Measurements from ENCODE around the gene ADAM11.
"Not testable (repeated sequence)": the region's sequence is repeated elsewhere in the genome, so short reads cannot be mapped to it uniquely, and the experiment has no call there.

ADAM11 gene

GRCh38 chr17:44798356-44798755 lies 39.6 kb downstream of the ADAM11 start:
- DNase-seq, result no peak

DNA sequence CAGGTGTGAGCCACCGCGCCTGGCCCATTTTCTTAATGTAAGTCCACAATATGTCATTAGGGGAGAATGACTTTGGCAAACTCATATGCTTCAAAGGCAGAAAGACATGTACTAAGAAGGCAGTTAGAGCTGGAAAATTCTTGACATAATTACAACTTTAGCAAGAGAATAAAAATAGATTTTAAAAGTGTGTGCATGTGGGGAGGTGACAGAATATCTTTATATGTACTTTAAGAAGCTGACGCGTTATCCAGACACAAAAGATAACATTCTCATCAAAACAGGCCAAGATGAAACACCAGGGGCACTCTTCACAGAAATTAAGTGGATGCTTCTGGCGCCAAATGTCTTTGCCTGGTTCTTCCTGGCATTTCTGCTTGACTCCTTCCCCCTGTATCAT lies 43.1 kb downstream of the ADAM11 start:
- DNase-seq, result no peak

DNA sequence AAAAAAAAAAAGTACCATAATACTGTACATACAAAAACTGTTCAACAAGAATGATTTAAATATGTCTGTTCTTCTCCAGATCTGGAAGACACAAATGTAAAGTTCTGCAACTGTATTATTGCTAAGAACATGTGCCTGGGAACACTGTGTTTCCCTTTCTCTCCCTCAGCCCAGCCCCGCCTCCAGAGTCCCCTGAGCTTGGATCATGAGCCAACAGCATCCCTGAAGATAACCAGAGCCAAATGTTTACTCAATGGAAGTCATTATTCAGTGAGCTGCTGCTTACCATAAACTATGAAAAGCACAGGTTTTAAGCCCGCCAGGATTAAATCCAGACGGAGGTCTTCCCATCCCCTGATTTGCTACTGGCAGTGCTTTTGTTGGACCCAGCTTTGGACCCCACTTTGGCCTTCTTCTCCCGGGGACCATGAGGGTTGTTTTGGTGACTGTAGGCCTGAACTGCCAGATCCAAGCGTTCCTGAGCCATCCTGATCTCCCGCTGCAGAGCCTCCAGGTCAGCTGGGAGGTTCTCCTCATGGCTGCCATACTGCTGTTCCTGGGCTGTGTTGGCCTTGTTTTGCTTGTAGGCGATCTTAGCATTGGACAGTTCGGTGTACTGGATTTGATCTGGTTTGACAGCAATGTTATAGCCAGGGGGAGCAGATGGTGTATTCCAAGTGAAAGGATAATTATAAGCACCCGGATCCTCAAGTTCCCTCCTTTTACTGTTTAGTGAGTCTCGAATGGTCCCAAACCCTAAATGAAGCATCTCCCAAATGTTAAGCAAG lies 45.7 kb downstream of the ADAM11 start:
- DNase-seq, result no peak

- no peak for DNase-seq
Observed at GRCh38 chr17:44807093-44807816, 48.5 kb downstream of the ADAM11 start.

DNA sequence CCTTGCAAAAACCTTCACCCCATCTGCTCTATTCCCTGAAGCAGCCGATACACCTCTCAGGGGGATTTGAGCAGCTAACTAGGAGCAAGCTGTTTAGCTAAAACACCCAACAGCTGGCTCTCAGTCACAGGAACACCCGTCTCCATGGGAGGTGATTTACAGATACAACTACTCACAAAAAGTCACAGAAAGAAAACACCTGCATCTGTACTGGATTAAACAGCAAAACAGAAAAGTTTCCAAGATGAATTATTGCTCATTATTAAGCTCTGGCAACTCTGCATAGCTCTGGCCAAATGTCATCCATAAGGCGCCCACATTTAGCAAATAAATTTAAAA lies 49.0 kb downstream of the ADAM11 start:
- DNase-seq, result no peak

DNA sequence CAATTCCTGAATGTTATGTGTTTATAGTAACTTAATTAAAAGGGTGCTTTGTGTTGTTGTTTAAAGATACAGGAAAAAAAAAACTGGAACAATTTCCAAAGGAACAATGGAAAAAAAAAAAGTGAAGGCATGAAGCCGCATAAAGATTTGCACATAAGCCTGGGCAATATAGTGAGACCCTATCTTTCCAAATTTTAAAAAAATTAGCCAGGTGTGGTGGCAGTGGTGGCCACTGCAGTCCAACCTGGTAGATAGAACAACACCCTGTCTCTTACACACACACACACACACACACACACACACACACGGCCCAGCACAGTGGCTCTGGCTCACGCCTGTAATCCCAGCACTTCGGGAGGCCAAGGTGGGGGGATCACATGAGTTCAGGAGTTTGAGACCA lies 49.4 kb downstream of the ADAM11 start:
- DNase-seq, result no peak

GRCh38 chr17:44808656-44809388 lies 50.0 kb downstream of the ADAM11 start:
- DNase-seq, result not testable (repeated sequence)

DNA sequence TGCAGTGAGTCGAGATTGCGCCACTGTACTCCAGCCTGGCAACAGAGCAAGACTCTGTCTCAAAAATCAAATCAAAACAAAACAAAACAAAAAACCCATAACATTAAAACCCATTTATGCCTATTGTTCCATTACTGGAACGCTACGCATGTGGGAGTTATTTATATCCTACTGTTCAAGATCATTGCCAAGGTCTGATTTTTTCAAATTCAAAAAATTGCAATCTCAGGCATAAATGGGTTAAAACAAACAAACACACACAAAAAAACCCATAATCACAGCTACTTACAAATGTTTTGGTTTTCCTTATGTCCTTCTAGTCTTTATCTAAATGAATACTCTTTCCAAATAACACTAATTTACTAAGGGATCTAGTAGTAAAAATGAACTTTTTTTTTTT lies 53.5 kb downstream of the ADAM11 start:
- DNase-seq, result no peak

DNA sequence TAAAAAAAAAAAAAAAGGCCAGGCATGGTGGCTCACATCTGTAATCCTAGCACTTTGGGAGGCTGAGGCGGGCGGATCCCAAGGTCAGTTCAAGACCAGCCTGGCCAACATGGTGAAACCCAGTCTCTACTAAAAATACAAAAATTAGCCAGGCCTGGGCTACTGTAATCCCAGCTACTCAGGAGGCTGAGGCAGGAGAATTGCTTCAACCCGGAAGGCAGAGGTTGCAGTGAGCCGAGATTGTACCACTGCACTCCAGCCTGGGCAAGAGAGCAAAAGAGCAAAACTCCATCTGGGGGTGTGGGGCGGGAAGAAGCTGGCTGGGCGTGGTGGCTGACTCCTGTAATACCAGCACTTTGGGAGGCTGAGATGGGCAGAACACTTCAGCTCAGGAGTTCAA lies 59.7 kb downstream of the ADAM11 start:
- DNase-seq, result not testable (repeated sequence)

DNA sequence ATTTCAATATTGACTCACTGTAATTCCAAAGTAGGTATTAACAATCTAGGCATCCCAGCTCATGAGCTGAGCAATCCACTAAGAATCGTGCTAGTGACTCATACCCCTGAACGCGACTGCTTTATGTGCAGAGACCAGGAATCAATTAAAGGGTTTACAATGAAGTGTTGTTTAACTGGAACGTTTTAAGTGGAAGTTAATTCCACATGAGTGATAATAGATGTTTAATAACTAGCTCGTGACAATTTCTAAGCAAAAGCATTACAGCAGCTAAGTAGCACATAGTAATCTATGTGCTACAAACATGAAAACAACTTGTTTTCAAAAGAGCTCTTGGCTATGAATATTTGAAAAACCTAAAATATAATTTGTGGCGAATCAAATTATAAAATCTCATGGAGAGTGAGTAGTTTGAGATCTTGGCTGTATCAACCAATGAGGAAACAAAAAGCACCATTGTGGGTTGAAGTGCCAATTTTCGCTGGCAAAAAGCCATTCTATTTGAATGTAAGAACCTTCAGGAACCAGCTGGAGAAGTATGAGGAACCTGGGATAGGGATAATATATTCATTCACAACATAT lies 61.9 kb downstream of the ADAM11 start:
- DNase-seq, result no peak

- DNase-seq, result not testable (repeated sequence)
Observed at GRCh38 chr17:44825236-44825635, 66.4 kb downstream of the ADAM11 start.

- no peak for DNase-seq
Observed at GRCh38 chr17:44826123-44826790, 67.5 kb downstream of the ADAM11 start.

DNA sequence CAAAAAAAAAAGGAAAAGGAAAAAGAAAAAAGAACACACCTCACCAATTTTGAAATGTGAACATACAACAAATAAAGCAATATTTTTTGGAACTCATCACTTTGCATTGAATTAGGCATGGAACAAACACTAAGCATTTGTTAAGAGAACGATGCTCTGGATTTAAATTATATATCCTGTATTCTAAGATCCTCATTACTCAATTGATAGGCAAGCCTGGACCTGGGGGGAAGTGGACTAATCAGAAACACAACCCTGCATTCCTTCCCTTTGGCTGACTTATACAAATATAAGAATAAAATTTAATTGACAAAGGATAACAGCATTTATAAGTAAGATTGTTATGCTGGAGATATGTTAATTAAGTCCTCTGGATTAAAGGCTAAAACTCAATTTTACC lies 69.1 kb downstream of the ADAM11 start:
- no peak for DNase-seq

- peak in 1 of 2 experiments; percentile 41 for DNase-seq
Observed at GRCh38 chr17:44828919-44829522, 70.2 kb downstream of the ADAM11 start.

- peak; percentile 44 to 58 for DNase-seq
Observed at GRCh38 chr17:44829523-44830358, 71.0 kb downstream of the ADAM11 start, which contains the start of gene GJC1. Gene GJC1, minus strand, starts transcription at chr17:44830287. Its CDS starts 24,470 bp downstream, at chr17:44805817.

- peak; percentile 44 to 46 for DNase-seq
Observed at GRCh38 chr17:44830359-44831288, 71.8 kb downstream of the ADAM11 start.

GRCh38 chr17:44831371-44831770 lies 72.6 kb downstream of the ADAM11 start:
- no peak for DNase-seq
